Measurements from ENCODE around the gene WASF3.

WASF3 gene

GRCh38 chr13:26646603-26647002, 89.1 kb downstream of the WASF3 start:
- no peak for DNase-seq

- DNase-seq: no peak
These were observed 93.8 kb downstream of the WASF3 start for GRCh38 chr13:26651234-26651633.

GRCh38 chr13:26653310-26653709, 95.8 kb downstream of the WASF3 start:
- DNase-seq: no peak

- no peak for DNase-seq
These were observed 96.4 kb downstream of the WASF3 start for GRCh38 chr13:26653842-26654241.

- DNase-seq: no peak
These were observed 99.4 kb downstream of the WASF3 start for GRCh38 chr13:26656919-26657318.

GRCh38 chr13:26658448-26659385, 101.2 kb downstream of the WASF3 start:
- DNase-seq: no peak

GRCh38 chr13:26660185-26660584, 102.7 kb downstream of the WASF3 start:
- no peak for DNase-seq

- no peak for DNase-seq
These were observed 103.3 kb downstream of the WASF3 start for GRCh38 chr13:26660766-26661165.

- no peak for DNase-seq
These were observed 106.3 kb downstream of the WASF3 start for GRCh38 chr13:26663791-26664190.

GRCh38 chr13:26664286-26664685, 106.8 kb downstream of the WASF3 start:
- no peak for DNase-seq

- DNase-seq: no peak
These were observed 107.4 kb downstream of the WASF3 start for GRCh38 chr13:26664876-26665275.

- no peak for DNase-seq
These were observed 111.1 kb downstream of the WASF3 start for GRCh38 chr13:26668357-26669146.

- no peak for DNase-seq
These were observed 116.4 kb downstream of the WASF3 start for GRCh38 chr13:26673890-26674289.

GRCh38 chr13:26677156-26677555, 119.7 kb downstream of the WASF3 start:
- no peak for DNase-seq

GRCh38 chr13:26678330-26678729, 120.8 kb downstream of the WASF3 start:
- no peak for DNase-seq

GRCh38 chr13:26678796-26679195, 121.3 kb downstream of the WASF3 start:
- no peak for DNase-seq

- no peak for DNase-seq
These were observed 122.1 kb downstream of the WASF3 start for GRCh38 chr13:26679411-26680122.

- DNase-seq: no peak
These were observed 122.6 kb downstream of the WASF3 start for GRCh38 chr13:26680123-26680450.

- DNase-seq: no peak
These were observed 123.1 kb downstream of the WASF3 start for GRCh38 chr13:26680572-26680971.

- DNase-seq: no peak
These were observed 123.6 kb downstream of the WASF3 start for GRCh38 chr13:26681036-26681435.

- DNase-seq: no peak
These were observed 125.1 kb downstream of the WASF3 start for GRCh38 chr13:26682606-26683005.

GRCh38 chr13:26685606-26686005, 128.1 kb downstream of the WASF3 start:
- DNase-seq: no peak

GRCh38 chr13:26686285-26686684, 128.8 kb downstream of the WASF3 start:
- no peak for DNase-seq

Data from activated T-cell treated with anti-CD3 and anti-CD28 coated beads for 4 hours (primary cell).